ENCODE measurements around the gene PRKN. TPM values are rescaled to one million over a fixed set of nuclear protein-coding genes. Genes with fewer than 3 reads are reported as not detected.

The PRKN gene
- polyA plus RNA-seq, 1 donor from 2014 or later: 1.2 TPM

- H3K9ac ChIP-seq (ENCODE audit: low read length): no peak overlapping the region
- no peaks in the 10 kb centered on the region for H3F3A ChIP-seq (ENCODE audit: insufficient read depth, low read length, poor library complexity, severe bottlenecking)
- H2AFZ ChIP-seq (ENCODE audit: low read depth, low read length): no peak overlapping the region
- H3K36me3 ChIP-seq (ENCODE audit: insufficient read depth, low read length): no peaks in the 10 kb centered on the region
- H3K9me3 ChIP-seq (ENCODE audit: low read length): no peaks in the 10 kb centered on the region
- no peak overlapping the region for H3K4me2 ChIP-seq (ENCODE audit: low read length)
- no peak for TF ChIP-seq RAD21 (conservative IDR thresholded peaks at IDR 0.05)
- no peak for TF ChIP-seq SMC3 (conservative IDR thresholded peaks at IDR 0.05; ENCODE audit: poor library complexity)
- no peak for TF ChIP-seq EZH2 (IDR thresholded peaks at IDR 0.05; ENCODE audit: borderline replicate concordance, insufficient read depth, low read length, poor library complexity, severe bottlenecking)
- TF ChIP-seq POLR2AphosphoS5 (IDR thresholded peaks at IDR 0.05): no peak
- TF ChIP-seq, protein P1, sequence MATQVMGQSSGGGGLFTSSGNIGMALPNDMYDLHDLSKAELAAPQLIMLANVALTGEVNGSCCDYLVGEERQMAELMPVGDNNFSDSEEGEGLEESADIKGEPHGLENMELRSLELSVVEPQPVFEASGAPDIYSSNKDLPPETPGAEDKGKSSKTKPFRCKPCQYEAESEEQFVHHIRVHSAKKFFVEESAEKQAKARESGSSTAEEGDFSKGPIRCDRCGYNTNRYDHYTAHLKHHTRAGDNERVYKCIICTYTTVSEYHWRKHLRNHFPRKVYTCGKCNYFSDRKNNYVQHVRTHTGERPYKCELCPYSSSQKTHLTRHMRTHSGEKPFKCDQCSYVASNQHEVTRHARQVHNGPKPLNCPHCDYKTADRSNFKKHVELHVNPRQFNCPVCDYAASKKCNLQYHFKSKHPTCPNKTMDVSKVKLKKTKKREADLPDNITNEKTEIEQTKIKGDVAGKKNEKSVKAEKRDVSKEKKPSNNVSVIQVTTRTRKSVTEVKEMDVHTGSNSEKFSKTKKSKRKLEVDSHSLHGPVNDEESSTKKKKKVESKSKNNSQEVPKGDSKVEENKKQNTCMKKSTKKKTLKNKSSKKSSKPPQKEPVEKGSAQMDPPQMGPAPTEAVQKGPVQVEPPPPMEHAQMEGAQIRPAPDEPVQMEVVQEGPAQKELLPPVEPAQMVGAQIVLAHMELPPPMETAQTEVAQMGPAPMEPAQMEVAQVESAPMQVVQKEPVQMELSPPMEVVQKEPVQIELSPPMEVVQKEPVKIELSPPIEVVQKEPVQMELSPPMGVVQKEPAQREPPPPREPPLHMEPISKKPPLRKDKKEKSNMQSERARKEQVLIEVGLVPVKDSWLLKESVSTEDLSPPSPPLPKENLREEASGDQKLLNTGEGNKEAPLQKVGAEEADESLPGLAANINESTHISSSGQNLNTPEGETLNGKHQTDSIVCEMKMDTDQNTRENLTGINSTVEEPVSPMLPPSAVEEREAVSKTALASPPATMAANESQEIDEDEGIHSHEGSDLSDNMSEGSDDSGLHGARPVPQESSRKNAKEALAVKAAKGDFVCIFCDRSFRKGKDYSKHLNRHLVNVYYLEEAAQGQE (IDR thresholded peaks at IDR 0.05; ENCODE audit: borderline replicate concordance): no peak
- TF ChIP-seq, protein P2, sequence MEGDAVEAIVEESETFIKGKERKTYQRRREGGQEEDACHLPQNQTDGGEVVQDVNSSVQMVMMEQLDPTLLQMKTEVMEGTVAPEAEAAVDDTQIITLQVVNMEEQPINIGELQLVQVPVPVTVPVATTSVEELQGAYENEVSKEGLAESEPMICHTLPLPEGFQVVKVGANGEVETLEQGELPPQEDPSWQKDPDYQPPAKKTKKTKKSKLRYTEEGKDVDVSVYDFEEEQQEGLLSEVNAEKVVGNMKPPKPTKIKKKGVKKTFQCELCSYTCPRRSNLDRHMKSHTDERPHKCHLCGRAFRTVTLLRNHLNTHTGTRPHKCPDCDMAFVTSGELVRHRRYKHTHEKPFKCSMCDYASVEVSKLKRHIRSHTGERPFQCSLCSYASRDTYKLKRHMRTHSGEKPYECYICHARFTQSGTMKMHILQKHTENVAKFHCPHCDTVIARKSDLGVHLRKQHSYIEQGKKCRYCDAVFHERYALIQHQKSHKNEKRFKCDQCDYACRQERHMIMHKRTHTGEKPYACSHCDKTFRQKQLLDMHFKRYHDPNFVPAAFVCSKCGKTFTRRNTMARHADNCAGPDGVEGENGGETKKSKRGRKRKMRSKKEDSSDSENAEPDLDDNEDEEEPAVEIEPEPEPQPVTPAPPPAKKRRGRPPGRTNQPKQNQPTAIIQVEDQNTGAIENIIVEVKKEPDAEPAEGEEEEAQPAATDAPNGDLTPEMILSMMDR (IDR thresholded peaks at IDR 0.05; ENCODE audit: poor library complexity, severe bottlenecking): no peak
- TF ChIP-seq TAF1 (IDR thresholded peaks at IDR 0.05; ENCODE audit: low read depth): no peak
- TF ChIP-seq MXI1 (conservative IDR thresholded peaks at IDR 0.05; ENCODE audit: poor library complexity, severe bottlenecking): no peak
- no peak for TF ChIP-seq EP300 (conservative IDR thresholded peaks at IDR 0.05; ENCODE audit: poor library complexity, severe bottlenecking)
- H3K4me3 ChIP-seq (ENCODE audit: low read length): no peak overlapping the region
- H3K27me3 ChIP-seq (ENCODE audit: insufficient read depth, low read depth, low read length): no peaks in the 10 kb centered on the region
- H3K79me2 ChIP-seq (replicated peaks; ENCODE audit: insufficient read depth, low read length): no peaks in the 10 kb centered on the region
- no peaks in the 10 kb centered on the region for H4K20me1 ChIP-seq (ENCODE audit: insufficient read depth)
- H3K27ac ChIP-seq (ENCODE audit: low read length): no peak overlapping the region
- H3K9me2 ChIP-seq (ENCODE audit: insufficient read depth, low read length): no peaks in the 10 kb centered on the region
These were observed 771.5 kb downstream of the PRKN start for GRCh38 chr6:161956082-161956481.

- H3K9me2 ChIP-seq (ENCODE audit: insufficient read depth, low read length): no peaks in the 10 kb centered on the region
- no peak overlapping the region for H3K4me3 ChIP-seq (ENCODE audit: low read length)
- H3K36me3 ChIP-seq (ENCODE audit: insufficient read depth, low read length): no peaks in the 10 kb centered on the region
- H3K9ac ChIP-seq (ENCODE audit: low read length): no peak overlapping the region
- H3K4me2 ChIP-seq (ENCODE audit: low read length): no peak overlapping the region
- TF ChIP-seq, protein P1 (IDR thresholded peaks at IDR 0.05; ENCODE audit: borderline replicate concordance): no peak
- no peak for TF ChIP-seq EZH2 (IDR thresholded peaks at IDR 0.05; ENCODE audit: borderline replicate concordance, insufficient read depth, low read length, poor library complexity, severe bottlenecking)
- no peak for TF ChIP-seq MXI1 (conservative IDR thresholded peaks at IDR 0.05; ENCODE audit: poor library complexity, severe bottlenecking)
- TF ChIP-seq, protein P2 (IDR thresholded peaks at IDR 0.05; ENCODE audit: poor library complexity, severe bottlenecking): no peak
- TF ChIP-seq POLR2AphosphoS5 (IDR thresholded peaks at IDR 0.05): no peak
- no peak for TF ChIP-seq EP300 (conservative IDR thresholded peaks at IDR 0.05; ENCODE audit: poor library complexity, severe bottlenecking)
- TF ChIP-seq SMC3 (conservative IDR thresholded peaks at IDR 0.05; ENCODE audit: poor library complexity): no peak
- TF ChIP-seq RAD21 (conservative IDR thresholded peaks at IDR 0.05): no peak
- TF ChIP-seq TAF1 (IDR thresholded peaks at IDR 0.05; ENCODE audit: low read depth): no peak
- no peak overlapping the region for H3K27ac ChIP-seq (ENCODE audit: low read length)
- no peaks in the 10 kb centered on the region for H3K9me3 ChIP-seq (ENCODE audit: low read length)
- H3K27me3 ChIP-seq (ENCODE audit: insufficient read depth, low read depth, low read length): no peaks in the 10 kb centered on the region
- H2AFZ ChIP-seq (ENCODE audit: low read depth, low read length): no peak overlapping the region
- no peaks in the 10 kb centered on the region for H3F3A ChIP-seq (ENCODE audit: insufficient read depth, low read length, poor library complexity, severe bottlenecking)
- H4K20me1 ChIP-seq (ENCODE audit: insufficient read depth): no peaks in the 10 kb centered on the region
- no peaks in the 10 kb centered on the region for H3K79me2 ChIP-seq (replicated peaks; ENCODE audit: insufficient read depth, low read length)
These were observed 772.8 kb downstream of the PRKN start for GRCh38 chr6:161954699-161955276.

Data from neural cell (in vitro differentiated cells).